Measurements from ENCODE around the gene EIF4G1. TPM values are rescaled to one million over a fixed set of nuclear protein-coding genes. Genes with fewer than 3 reads are reported as not detected.

Gene EIF4G1
- polyA plus RNA-seq, 3 donors: 114 to 271 (median 178) TPM

DNA sequence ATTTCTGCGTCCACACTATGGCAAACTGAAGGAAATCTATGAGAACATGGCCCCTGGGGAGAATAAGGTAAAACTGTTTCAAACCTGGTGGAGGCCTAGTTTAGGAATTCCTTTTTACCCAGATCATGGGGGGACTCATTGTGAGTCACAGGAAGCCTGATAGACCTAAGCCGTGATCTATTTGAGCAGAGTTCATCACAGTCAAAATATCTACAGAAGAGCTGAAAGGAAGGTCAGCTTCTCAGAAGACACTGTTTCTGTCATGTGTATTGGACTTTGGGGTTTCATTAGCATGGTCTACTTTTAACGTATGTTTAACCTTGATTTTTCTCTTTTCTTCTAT is 14.1 kb upstream of the EIF4G1 start:
- H3K27ac ChIP-seq (ENCODE audit: low read depth, low read length): no peak overlapping the region
- WGBS, 3 donors: 70 to 84% (median 72%) methylated on average over 3 of the region's 3 CpGs

DNA sequence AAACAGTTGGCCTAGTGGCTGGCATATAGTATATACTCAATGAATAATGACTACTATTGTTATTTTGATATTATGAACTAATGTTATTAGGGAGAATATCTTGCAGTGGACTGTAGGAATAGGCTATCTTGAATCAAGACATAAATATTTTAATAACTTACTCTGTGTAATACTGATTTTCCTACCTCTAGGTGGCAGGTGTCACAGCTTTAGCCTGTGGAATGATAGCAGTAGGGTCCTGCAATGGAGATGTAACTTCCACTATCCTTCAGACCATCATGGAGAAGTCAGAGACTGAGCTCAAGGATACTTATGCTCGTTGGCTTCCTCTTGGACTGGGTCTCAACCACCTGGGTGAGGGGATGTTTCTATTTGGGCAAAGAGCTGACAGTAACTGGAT is 8.8 kb upstream of the EIF4G1 start:
- 54 to 69% (median 58%) methylated on average over 1 of the region's 1 CpG for WGBS, 3 donors
- no peak overlapping the region for H3K27ac ChIP-seq (ENCODE audit: low read depth, low read length)

- H3K27ac ChIP-seq (ENCODE audit: low read depth, low read length): no peak overlapping the region
- WGBS, 3 donors: 82 to 95% (median 94%) methylated on average over 4 of the region's 4 CpGs
These were observed 7.9 kb upstream of the EIF4G1 start for GRCh38 chr3:184306341-184306972.

GRCh38 chr3:184307915-184308314 is 6.5 kb upstream of the EIF4G1 start:
- no peak overlapping the region for H3K27ac ChIP-seq (ENCODE audit: low read depth, low read length)
- WGBS, 3 donors: 92 to 94% (median 94%) methylated on average over 9 of the region's 9 CpGs

DNA sequence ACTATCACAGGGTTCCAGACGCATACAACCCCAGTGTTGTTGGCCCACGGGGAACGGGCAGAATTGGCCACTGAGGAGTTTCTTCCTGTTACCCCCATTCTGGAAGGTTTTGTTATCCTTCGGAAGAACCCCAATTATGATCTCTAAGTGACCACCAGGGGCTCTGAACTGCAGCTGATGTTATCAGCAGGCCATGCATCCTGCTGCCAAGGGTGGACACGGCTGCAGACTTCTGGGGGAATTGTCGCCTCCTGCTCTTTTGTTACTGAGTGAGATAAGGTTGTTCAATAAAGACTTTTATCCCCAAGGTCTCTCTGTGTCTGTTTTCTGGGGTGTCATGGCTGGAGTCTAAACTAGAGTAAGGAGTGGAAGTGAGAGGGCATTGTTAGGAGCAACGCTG is 5.7 kb upstream of the EIF4G1 start:
- no peak overlapping the region for H3K27ac ChIP-seq (ENCODE audit: low read depth, low read length)
- WGBS, 3 donors: 73 to 76% (median 74%) methylated on average over 7 of the region's 7 CpGs

- no peak overlapping the region for H3K27ac ChIP-seq (ENCODE audit: low read depth, low read length)
These were observed 2.8 kb upstream of the EIF4G1 start for GRCh38 chr3:184311633-184312032.

GRCh38 chr3:184314700-184315542 is 515 bp downstream of the EIF4G1 start:
- H3K27ac ChIP-seq (ENCODE audit: low read depth, low read length): peak overlapping the region; percentile 98
- 1 to 2% (median 1%) methylated on average over 40 to 86 of the region's 89 CpGs for WGBS, 3 donors

DNA sequence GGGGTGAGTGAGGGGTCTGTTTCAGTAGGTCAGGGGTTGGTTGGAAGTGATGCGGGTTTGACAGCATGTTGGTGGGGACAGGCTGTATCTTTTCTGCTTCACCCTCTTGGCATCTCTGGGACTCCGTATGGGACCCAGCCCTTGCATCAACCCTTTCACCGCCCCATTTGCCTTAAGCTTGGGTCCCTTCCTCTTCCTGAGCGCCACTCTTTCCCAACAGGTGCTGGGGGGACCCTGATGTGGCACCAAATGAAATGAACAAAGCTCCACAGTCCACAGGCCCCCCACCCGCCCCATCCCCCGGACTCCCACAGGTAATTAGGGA is 1.1 kb downstream of the EIF4G1 start:
- peak overlapping the region; percentile 43 for H3K27ac ChIP-seq (ENCODE audit: low read depth, low read length)
- 6 to 15% (median 9%) methylated on average over 6 of the region's 6 CpGs for WGBS, 3 donors

- 16 to 48% (median 41%) methylated on average over 15 to 16 of the region's 16 CpGs for WGBS, 3 donors
- H3K27ac ChIP-seq (ENCODE audit: low read depth, low read length): peak overlapping the region; percentile 43
These were observed 1.7 kb downstream of the EIF4G1 start for GRCh38 chr3:184315871-184316661.

- 55 to 84% (median 78%) methylated on average over 7 of the region's 7 CpGs for WGBS, 3 donors
- H3K27ac ChIP-seq (ENCODE audit: low read depth, low read length): no peak overlapping the region
These were observed 2.4 kb downstream of the EIF4G1 start for GRCh38 chr3:184316792-184317191.

- WGBS, 3 donors: 49 to 65% (median 51%) methylated on average over 5 of the region's 5 CpGs
- H3K27ac ChIP-seq (ENCODE audit: low read depth, low read length): no peak overlapping the region
These were observed 2.8 kb downstream of the EIF4G1 start for GRCh38 chr3:184317201-184317600.

- 3 to 12% (median 8%) methylated on average over 3 to 4 of the region's 4 CpGs for WGBS, 3 donors
- peak overlapping the region; percentile 45 for H3K27ac ChIP-seq (ENCODE audit: low read depth, low read length)
These were observed 5.7 kb downstream of the EIF4G1 start for GRCh38 chr3:184320104-184320445.

- WGBS, 3 donors: 75 to 89% (median 76%) methylated on average over 5 of the region's 5 CpGs
- no peak overlapping the region for H3K27ac ChIP-seq (ENCODE audit: low read depth, low read length)
These were observed 7.3 kb downstream of the EIF4G1 start for GRCh38 chr3:184321666-184322065.

DNA sequence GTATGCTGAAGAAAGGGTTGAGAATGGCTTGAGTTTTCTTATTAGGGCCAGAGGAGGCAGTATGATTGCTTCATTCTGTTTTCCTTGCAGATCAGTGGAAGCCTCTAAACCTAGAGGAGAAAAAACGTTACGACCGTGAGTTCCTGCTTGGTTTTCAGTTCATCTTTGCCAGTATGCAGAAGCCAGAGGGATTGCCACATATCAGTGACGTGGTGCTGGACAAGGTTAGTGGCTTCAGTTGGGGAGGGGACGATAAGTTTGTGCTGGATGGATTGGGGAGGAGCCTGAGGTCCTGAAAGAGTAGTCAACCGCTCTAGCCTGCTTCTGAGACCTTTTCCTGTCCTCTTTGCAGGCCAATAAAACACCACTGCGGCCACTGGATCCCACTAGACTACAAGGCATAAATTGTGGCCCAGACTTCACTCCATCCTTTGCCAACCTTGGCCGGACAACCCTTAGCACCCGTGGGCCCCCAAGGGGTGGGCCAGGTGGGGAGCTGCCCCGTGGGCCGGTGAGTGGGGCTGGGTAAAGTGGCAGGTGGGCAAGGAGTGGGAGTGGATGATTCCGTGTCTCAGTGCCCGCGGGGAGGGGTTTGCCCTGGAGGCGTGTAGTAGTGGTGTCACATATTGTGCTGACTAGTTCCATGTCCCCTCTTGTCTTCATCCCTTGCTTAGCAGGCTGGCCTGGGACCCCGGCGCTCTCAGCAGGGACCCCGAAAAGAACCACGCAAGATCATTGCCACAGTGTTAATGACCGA is 8.5 kb downstream of the EIF4G1 start:
- whole genome bisulfite sequencing, 3 donors: 75 to 85% (median 76%) methylated on average over 20 of the region's 20 CpGs
- no peak overlapping the region for H3K27ac ChIP-seq (ENCODE audit: low read depth, low read length)

DNA sequence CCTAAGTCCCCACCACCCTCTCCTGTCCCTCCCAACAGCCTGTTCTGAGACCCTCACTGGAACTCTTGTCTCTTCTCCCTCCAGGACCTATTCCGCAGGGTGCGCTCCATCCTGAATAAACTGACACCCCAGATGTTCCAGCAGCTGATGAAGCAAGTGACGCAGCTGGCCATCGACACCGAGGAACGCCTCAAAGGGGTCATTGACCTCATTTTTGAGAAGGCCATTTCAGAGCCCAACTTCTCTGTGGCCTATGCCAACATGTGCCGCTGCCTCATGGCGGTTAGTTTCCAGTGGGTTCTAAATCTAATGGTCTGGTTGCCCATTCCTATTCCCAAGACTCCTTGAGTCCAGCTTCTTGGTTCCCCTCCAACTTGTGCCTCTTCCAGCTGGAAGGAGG is 9.3 kb downstream of the EIF4G1 start:
- WGBS, 3 donors: 72 to 87% (median 84%) methylated on average over 8 of the region's 8 CpGs
- H3K27ac ChIP-seq (ENCODE audit: low read depth, low read length): no peak overlapping the region

GRCh38 chr3:184325269-184325668 is 10.9 kb downstream of the EIF4G1 start:
- H3K27ac ChIP-seq (ENCODE audit: low read depth, low read length): no peak overlapping the region
- WGBS, 3 donors: 87 to 89% (median 88%) methylated on average over 13 of the region's 13 CpGs

DNA sequence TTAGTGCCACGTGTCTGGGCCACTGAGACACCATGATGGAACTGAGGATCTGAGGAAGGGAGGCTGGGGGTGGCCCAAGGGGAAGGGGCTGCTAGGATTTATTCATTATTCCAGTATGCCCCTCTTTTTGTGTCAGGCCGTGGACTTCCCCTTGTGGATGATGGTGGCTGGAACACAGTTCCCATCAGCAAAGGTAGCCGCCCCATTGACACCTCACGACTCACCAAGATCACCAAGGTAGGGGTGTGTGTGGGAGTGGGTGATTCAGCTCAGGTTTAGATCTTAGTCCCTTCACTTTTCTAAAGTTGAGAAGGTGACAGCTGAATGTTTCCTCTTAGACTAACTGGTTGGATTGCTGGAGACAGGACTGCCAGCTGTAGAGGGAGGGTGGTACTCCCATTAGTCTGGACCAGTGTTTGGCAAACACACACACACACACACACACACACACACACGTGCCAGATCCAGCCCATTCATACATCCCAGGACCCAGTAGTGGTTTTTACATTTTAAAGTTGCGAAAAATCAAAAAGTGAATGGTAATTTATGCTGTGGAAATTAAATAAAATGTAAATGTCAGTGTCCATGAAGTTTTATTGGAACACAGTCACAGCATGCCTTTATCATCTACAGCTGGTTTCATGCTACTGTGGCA is 11.4 kb downstream of the EIF4G1 start:
- H3K27ac ChIP-seq (ENCODE audit: low read depth, low read length): no peak overlapping the region

GRCh38 chr3:184327171-184327570 is 12.8 kb downstream of the EIF4G1 start:
- H3K27ac ChIP-seq (ENCODE audit: low read depth, low read length): no peak overlapping the region
- WGBS, 3 donors: 95% methylated on average over 21 of the region's 21 CpGs

More for the DNA sequence above, 11.4 kb downstream of the EIF4G1 start:
- WGBS, 3 donors: 73 to 82% (median 74%) methylated on average over 6 of the region's 6 CpGs

All from adipose tissue (tissue), 3 donors.